Measurements from ENCODE around the gene HSD17B2.
"Not testable (repeated sequence)": the region's sequence is repeated elsewhere in the genome, so short reads cannot be mapped to it uniquely, and the experiment has no call there.

HSD17B2 gene

GRCh38 chr16:82008957-82009592 lies 26.0 kb upstream of the HSD17B2 start:
- no peak overlapping the region for H3K4me3 ChIP-seq (ENCODE audit: low read depth, low read length)
- no peak for TF ChIP-seq CTCF (IDR thresholded peaks at IDR 0.05; ENCODE audit: low read depth, low read length)

GRCh38 chr16:82009789-82010188 lies 25.3 kb upstream of the HSD17B2 start:
- H3K4me3 ChIP-seq (ENCODE audit: low read depth, low read length) = not testable (repeated sequence)

GRCh38 chr16:82010649-82011048 lies 24.4 kb upstream of the HSD17B2 start:
- no peak overlapping the region for H3K4me3 ChIP-seq (ENCODE audit: low read depth, low read length)
- TF ChIP-seq CTCF (IDR thresholded peaks at IDR 0.05; ENCODE audit: low read depth, low read length) = no peak

- peak within 1 kb of the TSS; percentile 27; the same call in 1 of the 2 replicates for H3K4me3 ChIP-seq (ENCODE audit: low read depth, low read length)
Observed at GRCh38 chr16:82011199-82011641, 23.8 kb upstream of the HSD17B2 start, which contains the start of gene SDR42E1. TSS of gene SDR42E1 (minus strand) at chr16:82011470. CDS start at chr16:82000858, 10,612 bp downstream.

GRCh38 chr16:82013139-82013538 lies 21.9 kb upstream of the HSD17B2 start:
- no peak for TF ChIP-seq CTCF (IDR thresholded peaks at IDR 0.05; ENCODE audit: low read depth, low read length)

More at GRCh38 chr16:82011199-82011641, 23.8 kb upstream of the HSD17B2 start, which contains the start of gene SDR42E1:
- no peak for TF ChIP-seq CTCF (IDR thresholded peaks at IDR 0.05; ENCODE audit: low read depth, low read length)

GRCh38 chr16:82016263-82016662 lies 18.8 kb upstream of the HSD17B2 start:
- H3K4me3 ChIP-seq (ENCODE audit: low read depth, low read length) = no peak overlapping the region
- TF ChIP-seq CTCF (IDR thresholded peaks at IDR 0.05; ENCODE audit: low read depth, low read length) = peak; percentile 29

More at GRCh38 chr16:82013139-82013538, 21.9 kb upstream of the HSD17B2 start:
- no peak overlapping the region for H3K4me3 ChIP-seq (ENCODE audit: low read depth, low read length)

GRCh38 chr16:82016964-82017363 lies 18.1 kb upstream of the HSD17B2 start:
- H3K4me3 ChIP-seq (ENCODE audit: low read depth, low read length) = no peak overlapping the region
- no peak for TF ChIP-seq CTCF (IDR thresholded peaks at IDR 0.05; ENCODE audit: low read depth, low read length)
